Measurements from ENCODE around the gene OR10H1.
"Not testable (repeated sequence)": the region's sequence is repeated elsewhere in the genome, so short reads cannot be mapped to it uniquely, and the experiment has no call there.

Gene OR10H1

GRCh38 chr19:15782211-15782610 is 33.3 kb downstream of the OR10H1 start:
- Histone ChIP-seq H3K36me3 (ENCODE audit: insufficient read depth, low read length) (no peaks in the 10 kb centered on the region), H3K9ac (ENCODE audit: low read depth, low read length) (no peak overlapping the region), H3K4me2 (ENCODE audit: low read length) (no peak overlapping the region), H3K27me3 (ENCODE audit: control insufficient read depth, insufficient read depth, low read length) (no peaks in the 10 kb centered on the region), H3K4me1 (ENCODE audit: control insufficient read depth, insufficient read depth, low read length) (no peaks in the 10 kb centered on the region), H3K9me3 (replicated peaks; ENCODE audit: low read length) (peaks cover 2% of the 10 kb centered on the region), H3K4me3 (ENCODE audit: low read length) (no peak overlapping the region)

DNA sequence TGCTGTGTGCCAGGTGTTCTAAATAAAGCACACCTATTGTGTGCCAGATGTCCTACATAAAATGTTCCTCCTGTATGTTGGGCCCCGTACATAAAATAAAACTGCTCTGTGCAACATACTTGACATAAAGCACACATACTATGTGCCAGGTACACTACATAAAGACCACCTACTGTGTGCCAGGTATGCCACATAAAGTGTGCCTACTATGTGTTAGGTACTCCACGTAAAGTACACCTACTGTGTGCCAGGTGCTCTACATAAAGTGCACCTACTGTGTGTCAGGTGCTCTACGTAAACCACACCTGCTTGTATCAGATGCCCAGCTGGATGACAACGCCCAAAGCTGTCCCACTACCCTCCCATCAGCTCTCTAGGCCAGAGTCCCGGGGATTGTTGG is 33.8 kb downstream of the OR10H1 start:
- no peak overlapping the region for H3K4me2 ChIP-seq (ENCODE audit: low read length)
- H3K4me3 ChIP-seq (ENCODE audit: low read length), result no peak overlapping the region
- no peaks in the 10 kb centered on the region for H3K27me3 ChIP-seq (ENCODE audit: control insufficient read depth, insufficient read depth, low read length)
- peaks cover 5% of the 10 kb centered on the region for H3K9me3 ChIP-seq (replicated peaks; ENCODE audit: low read length)
- no peaks in the 10 kb centered on the region for H3K4me1 ChIP-seq (ENCODE audit: control insufficient read depth, insufficient read depth, low read length)
- no peak overlapping the region for H3K9ac ChIP-seq (ENCODE audit: low read depth, low read length)
- H3K36me3 ChIP-seq (ENCODE audit: insufficient read depth, low read length), result no peaks in the 10 kb centered on the region

GRCh38 chr19:15780610-15781418 is 34.6 kb downstream of the OR10H1 start:
- no peak overlapping the region for H3K9ac ChIP-seq (ENCODE audit: low read depth, low read length)
- H3K4me3 ChIP-seq (ENCODE audit: low read length), result no peak overlapping the region
- H3K9me3 ChIP-seq (replicated peaks; ENCODE audit: low read length), result peaks cover 5% of the 10 kb centered on the region
- no peaks in the 10 kb centered on the region for H3K4me1 ChIP-seq (ENCODE audit: control insufficient read depth, insufficient read depth, low read length)
- H3K4me2 ChIP-seq (ENCODE audit: low read length), result no peak overlapping the region
- no peaks in the 10 kb centered on the region for H3K27me3 ChIP-seq (ENCODE audit: control insufficient read depth, insufficient read depth, low read length)
- H3K36me3 ChIP-seq (ENCODE audit: insufficient read depth, low read length), result no peaks in the 10 kb centered on the region

DNA sequence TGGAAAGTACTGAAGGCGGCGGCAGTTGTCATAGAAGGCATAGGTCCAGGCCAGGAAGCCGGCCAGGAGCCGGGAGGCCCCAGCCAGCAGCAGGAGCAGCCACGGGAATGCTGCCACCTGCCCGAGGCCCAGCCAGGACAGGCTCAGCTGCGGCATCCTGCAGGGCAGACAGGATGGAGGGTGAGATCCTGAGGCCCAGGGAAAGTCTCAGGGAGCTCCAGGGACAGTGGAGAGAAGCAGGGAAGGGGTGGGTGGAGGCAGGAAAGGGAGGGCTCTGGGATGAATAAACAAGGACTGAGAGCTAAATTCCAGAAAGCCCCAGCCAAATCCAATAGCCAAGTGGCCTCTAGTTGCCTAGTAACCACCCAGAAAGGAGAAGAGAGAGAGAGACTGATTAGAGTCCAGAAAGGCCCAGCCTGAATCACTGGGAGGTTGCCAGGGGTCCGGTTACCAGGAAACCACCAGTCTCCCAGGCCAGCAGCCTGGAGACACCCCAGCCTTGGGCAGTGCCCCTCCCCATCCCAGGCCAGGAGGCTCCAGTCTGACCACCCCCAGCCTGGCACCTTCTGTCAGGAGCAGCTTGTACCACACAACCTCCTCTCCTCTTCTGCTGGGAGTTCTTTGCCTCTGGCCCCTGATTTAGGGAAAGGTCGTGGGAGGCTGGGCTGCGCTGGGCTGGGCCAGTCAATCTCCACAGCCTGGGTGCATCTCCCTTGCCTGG is 35.5 kb downstream of the OR10H1 start:
- Histone ChIP-seq H3K4me1 (ENCODE audit: control insufficient read depth, insufficient read depth, low read length) (no peaks in the 10 kb centered on the region), H3K36me3 (ENCODE audit: insufficient read depth, low read length) (no peaks in the 10 kb centered on the region), H3K4me3 (ENCODE audit: low read length) (no peak overlapping the region), H3K27me3 (ENCODE audit: control insufficient read depth, insufficient read depth, low read length) (no peaks in the 10 kb centered on the region), H3K9ac (ENCODE audit: low read depth, low read length) (no peak overlapping the region), H3K9me3 (replicated peaks; ENCODE audit: low read length) (peaks cover 5% of the 10 kb centered on the region), H3K4me2 (ENCODE audit: low read length) (no peak overlapping the region)

DNA sequence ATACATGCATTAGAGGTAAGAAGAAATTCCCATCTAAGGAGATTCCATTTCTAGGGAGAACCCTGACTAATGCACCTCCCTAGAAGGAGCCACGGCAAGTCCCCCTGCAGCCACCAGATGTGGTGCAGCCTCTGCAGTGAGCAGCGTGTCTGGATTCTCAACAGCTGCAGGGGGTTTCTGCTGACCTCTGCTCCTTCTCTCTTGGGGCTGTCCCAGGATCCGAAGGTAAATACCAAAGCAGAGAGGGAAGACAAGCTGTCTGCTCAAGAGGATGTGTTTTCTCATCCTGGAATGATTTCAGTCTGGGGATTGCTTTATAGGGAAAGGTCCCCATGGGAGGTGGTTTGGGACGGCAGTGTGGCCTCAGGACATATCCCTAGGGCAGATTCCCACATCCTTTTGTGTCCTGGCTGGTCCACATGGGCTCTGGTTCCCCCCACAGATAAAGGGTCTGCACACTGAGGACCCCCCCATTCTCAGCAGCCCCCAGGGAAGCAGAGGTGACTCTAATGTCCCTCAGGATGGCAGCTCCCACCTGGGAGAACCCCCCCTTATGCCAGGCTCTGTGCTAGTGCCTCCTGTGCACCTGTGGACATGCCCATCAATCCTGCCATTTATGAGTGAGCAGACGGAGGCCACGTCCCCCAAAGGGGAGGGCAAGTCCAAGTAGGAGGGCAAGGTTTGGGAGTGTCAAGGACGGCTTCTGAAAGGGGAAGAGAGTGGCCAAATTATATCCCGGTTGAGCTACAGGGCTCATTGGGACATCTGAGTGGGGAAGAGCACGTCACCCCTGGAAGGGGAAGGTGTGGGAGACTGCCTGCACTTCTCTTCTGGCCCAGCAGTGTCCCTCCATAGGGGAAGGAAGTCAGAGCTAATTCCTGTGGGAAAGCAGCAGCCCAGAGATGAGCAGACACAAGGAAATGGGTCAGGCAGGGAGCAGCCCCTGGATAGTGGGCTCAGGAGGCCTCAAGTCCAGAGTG is 38.2 kb downstream of the OR10H1 start:
- H3K27me3 ChIP-seq (ENCODE audit: control insufficient read depth, insufficient read depth, low read length), result no peaks in the 10 kb centered on the region
- peaks cover 5% of the 10 kb centered on the region for H3K9me3 ChIP-seq (replicated peaks; ENCODE audit: low read length)
- H3K9ac ChIP-seq (ENCODE audit: low read depth, low read length), result no peak overlapping the region
- H3K4me2 ChIP-seq (ENCODE audit: low read length), result no peak overlapping the region
- no peaks in the 10 kb centered on the region for H3K4me1 ChIP-seq (ENCODE audit: control insufficient read depth, insufficient read depth, low read length)
- H3K36me3 ChIP-seq (ENCODE audit: insufficient read depth, low read length), result no peaks in the 10 kb centered on the region
- no peak overlapping the region for H3K4me3 ChIP-seq (ENCODE audit: low read length)

DNA sequence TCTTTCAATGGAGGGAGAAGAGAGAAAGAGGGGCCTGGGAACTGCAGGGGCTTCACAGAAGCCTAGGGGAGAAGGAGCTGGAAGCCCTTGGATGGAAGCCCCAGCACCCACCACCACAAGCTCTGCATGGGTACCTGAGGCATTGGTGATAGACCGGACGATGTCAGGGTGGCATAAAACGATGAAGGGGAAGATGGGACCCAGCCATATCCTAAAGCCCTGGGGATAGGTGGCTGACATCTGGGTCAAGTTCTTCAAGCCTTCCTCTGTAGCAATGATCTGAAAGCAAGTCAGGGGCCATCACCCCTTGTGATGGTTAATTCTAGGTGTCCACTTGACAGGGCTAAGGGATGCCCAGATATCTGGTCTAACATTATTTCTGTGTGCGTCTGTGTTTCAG is 39.2 kb downstream of the OR10H1 start:
- Histone ChIP-seq H3K9me3 (replicated peaks; ENCODE audit: low read length) (peaks cover 3% of the 10 kb centered on the region), H3K9ac (ENCODE audit: low read depth, low read length) (no peak overlapping the region), H3K4me1 (ENCODE audit: control insufficient read depth, insufficient read depth, low read length) (no peaks in the 10 kb centered on the region), H3K4me3 (ENCODE audit: low read length) (no peak overlapping the region), H3K4me2 (ENCODE audit: low read length) (no peak overlapping the region), H3K27me3 (ENCODE audit: control insufficient read depth, insufficient read depth, low read length) (no peaks in the 10 kb centered on the region), H3K36me3 (ENCODE audit: insufficient read depth, low read length) (no peaks in the 10 kb centered on the region)

- Histone ChIP-seq H3K27me3 (ENCODE audit: control insufficient read depth, insufficient read depth, low read length) (no peaks in the 10 kb centered on the region), H3K4me2 (ENCODE audit: low read length) (no peak overlapping the region), H3K36me3 (ENCODE audit: insufficient read depth, low read length) (no peaks in the 10 kb centered on the region), H3K4me3 (ENCODE audit: low read length) (no peak overlapping the region), H3K9me3 (replicated peaks; ENCODE audit: low read length) (peaks cover 2% of the 10 kb centered on the region), H3K4me1 (ENCODE audit: control insufficient read depth, insufficient read depth, low read length) (no peaks in the 10 kb centered on the region), H3K9ac (ENCODE audit: low read depth, low read length) (no peak overlapping the region)
Measured at GRCh38 chr19:15775249-15775648, 40.2 kb downstream of the OR10H1 start.

- not testable (repeated sequence) for H3K4me2 ChIP-seq (ENCODE audit: low read length); H3K9me3 ChIP-seq (replicated peaks; ENCODE audit: low read length); H3K4me3 ChIP-seq (ENCODE audit: low read length); H3K36me3 ChIP-seq (ENCODE audit: insufficient read depth, low read length); H3K4me1 ChIP-seq (ENCODE audit: control insufficient read depth, insufficient read depth, low read length); H3K27me3 ChIP-seq (ENCODE audit: control insufficient read depth, insufficient read depth, low read length); H3K9ac ChIP-seq (ENCODE audit: low read depth, low read length)
Measured at GRCh38 chr19:15774159-15774558, 41.3 kb downstream of the OR10H1 start.

DNA sequence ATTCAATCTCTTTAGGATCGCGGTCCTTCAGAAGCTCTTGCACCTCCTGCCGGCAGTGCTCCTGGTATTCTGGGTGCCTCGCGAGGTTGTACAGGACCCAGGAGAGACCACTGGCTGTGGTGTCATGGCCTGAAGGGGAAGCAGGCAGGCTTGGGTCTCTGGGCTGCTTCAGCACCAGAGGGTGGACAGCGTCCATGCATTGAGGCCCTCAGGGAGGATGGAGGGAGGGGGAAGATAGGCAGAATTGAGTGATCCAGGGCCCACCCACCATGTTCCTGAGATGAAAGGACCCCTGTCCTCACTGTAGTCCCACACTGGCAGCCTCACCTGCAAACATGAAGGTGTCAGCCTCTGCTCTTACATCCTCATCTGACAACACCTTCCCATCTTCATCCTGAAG is 45.9 kb downstream of the OR10H1 start:
- no peak overlapping the region for H3K9ac ChIP-seq (ENCODE audit: low read depth, low read length)
- H3K4me2 ChIP-seq (ENCODE audit: low read length), result no peak overlapping the region
- no peaks in the 10 kb centered on the region for H3K4me1 ChIP-seq (ENCODE audit: control insufficient read depth, insufficient read depth, low read length)
- no peaks in the 10 kb centered on the region for H3K9me3 ChIP-seq (replicated peaks; ENCODE audit: low read length)
- no peaks in the 10 kb centered on the region for H3K36me3 ChIP-seq (ENCODE audit: insufficient read depth, low read length)
- H3K27me3 ChIP-seq (ENCODE audit: control insufficient read depth, insufficient read depth, low read length), result no peaks in the 10 kb centered on the region
- no peak overlapping the region for H3K4me3 ChIP-seq (ENCODE audit: low read length)

DNA sequence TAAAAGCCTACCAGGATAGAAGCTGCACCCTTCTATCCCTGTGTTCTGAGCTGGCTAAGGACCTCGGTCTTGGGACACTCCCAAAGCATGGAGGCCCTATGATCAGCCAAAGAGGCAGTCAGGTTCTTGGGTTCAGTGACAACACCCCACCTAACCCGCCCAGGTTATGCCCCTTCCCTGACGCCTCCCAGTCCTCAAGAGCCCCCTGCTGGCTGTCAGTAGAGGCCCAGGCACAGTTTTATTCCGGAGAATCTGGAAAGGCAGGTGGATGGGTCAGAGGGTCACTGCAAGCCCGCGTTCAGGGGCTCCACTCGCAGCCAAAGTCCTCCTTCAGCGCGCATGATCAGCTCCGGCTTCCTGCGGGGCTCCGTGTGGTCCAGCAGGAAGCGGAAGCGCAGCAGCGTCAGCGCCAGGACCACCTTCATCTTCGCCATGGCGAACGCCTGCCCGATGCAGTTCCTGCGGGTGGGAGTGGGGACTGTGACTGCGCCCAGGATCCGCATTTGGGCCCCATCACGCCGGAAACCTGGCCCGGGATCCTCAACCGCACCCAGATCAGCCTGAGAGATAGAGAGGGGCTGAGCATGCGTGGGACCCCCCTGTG is 55.4 kb downstream of the OR10H1 start:
- H3K9me3 ChIP-seq (replicated peaks; ENCODE audit: low read length), result peaks cover 3% of the 10 kb centered on the region
- no peak overlapping the region for H3K9ac ChIP-seq (ENCODE audit: low read depth, low read length)
- no peaks in the 10 kb centered on the region for H3K4me1 ChIP-seq (ENCODE audit: control insufficient read depth, insufficient read depth, low read length)
- no peak overlapping the region for H3K4me2 ChIP-seq (ENCODE audit: low read length)
- H3K36me3 ChIP-seq (ENCODE audit: insufficient read depth, low read length), result no peaks in the 10 kb centered on the region
- no peak overlapping the region for H3K4me3 ChIP-seq (ENCODE audit: low read length)
- no peaks in the 10 kb centered on the region for H3K27me3 ChIP-seq (ENCODE audit: control insufficient read depth, insufficient read depth, low read length)

DNA sequence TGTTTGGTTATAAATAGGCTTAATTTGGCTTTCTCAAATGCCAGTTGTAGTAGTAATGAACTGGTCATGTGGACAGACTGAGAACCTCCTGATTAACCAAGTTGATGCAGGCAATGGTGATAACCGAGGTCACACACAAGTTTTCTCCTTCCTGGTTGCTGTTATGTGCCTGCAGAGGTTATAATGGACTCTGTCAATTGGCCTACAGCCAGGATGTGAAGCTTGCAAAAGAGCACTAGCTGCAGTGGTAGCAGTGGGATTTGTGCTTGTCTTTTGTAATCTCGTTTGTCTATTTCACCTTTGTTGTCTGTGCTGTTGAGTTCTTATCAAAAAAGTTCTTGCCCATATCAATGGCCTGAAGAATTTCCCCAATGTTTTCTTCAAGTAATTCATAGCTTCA is 57.1 kb downstream of the OR10H1 start:
- Histone ChIP-seq H3K36me3 (ENCODE audit: insufficient read depth, low read length) (no peaks in the 10 kb centered on the region), H3K4me3 (ENCODE audit: low read length) (no peak overlapping the region), H3K4me2 (ENCODE audit: low read length) (no peak overlapping the region), H3K9me3 (replicated peaks; ENCODE audit: low read length) (peaks cover 3% of the 10 kb centered on the region), H3K9ac (ENCODE audit: low read depth, low read length) (no peak overlapping the region), H3K4me1 (ENCODE audit: control insufficient read depth, insufficient read depth, low read length) (no peaks in the 10 kb centered on the region), H3K27me3 (ENCODE audit: control insufficient read depth, insufficient read depth, low read length) (no peaks in the 10 kb centered on the region)

Data from skeletal muscle satellite cell (primary cell).